Activated CD8-positive, alpha-beta T cell treated with anti-CD3 and anti-CD28 coated beads for 36 hours (primary cell): Measurements from ENCODE around the gene NUP98. TPM values are rescaled to one million over a fixed set of nuclear protein-coding genes. Genes with fewer than 3 reads are reported as not detected.
"Not testable (repeated sequence)": the region's sequence is repeated elsewhere in the genome, so short reads cannot be mapped to it uniquely, and the experiment has no call there.

Experiments
- ATAC-seq: fragments of 200-7000 bp; cut with Tn5 transposase; one replicate; pipeline ENCODE4 v1.10.0; 2021; ENCODE audit warnings: mild to moderate bottlenecking, moderate library complexity
- CTCF ChIA-PET: fragments of 350-600 bp; sonication (Branson Sonifier 250); formaldehyde crosslinking; loops from one replicate; lab custom pipeline; 2021; ENCODE audit warnings: antibody characterized with exemption; lab: Charles Lee
- POLR2A ChIA-PET: fragments of 350-600 bp; sonication (Branson Sonifier 250); formaldehyde crosslinking; loops from one replicate; lab custom pipeline; 2021; ENCODE audit warnings: antibody characterized with exemption; lab: Charles Lee
- DNase-seq: peaks from one replicate; pipeline ENCODE4 v3.0.0-alpha.2; 2020
- H3K27ac Mint-ChIP-seq: one replicate; pipeline ENCODE4 v1.8.0; 2021; ENCODE audit warnings: mild to moderate bottlenecking, mixed read lengths
- H3K27me3 Mint-ChIP-seq: one replicate; pipeline ENCODE4 v1.8.0; 2021; ENCODE audit warnings: mixed read lengths
- H3K36me3 Mint-ChIP-seq: one replicate; pipeline ENCODE4 v1.8.0; 2021; ENCODE audit warnings: low read depth, mixed read lengths
- H3K4me1 Mint-ChIP-seq: one replicate; pipeline ENCODE4 v1.8.0; 2021; ENCODE audit warnings: low read depth, mixed read lengths
- H3K4me3 Mint-ChIP-seq: one replicate; pipeline ENCODE4 v1.8.0; 2021; ENCODE audit warnings: mild to moderate bottlenecking, moderate library complexity, mixed read lengths
- H3K9me3 Mint-ChIP-seq: one replicate; pipeline ENCODE4 v1.8.0; 2021; ENCODE audit warnings: mixed read lengths
- CTCF ChIP-seq: fragments of 200-600 bp; IDR thresholded peaks from one replicate; pipeline ENCODE4 v1.8.0; 2022; ENCODE audit warnings: antibody characterized with exemption, mild to moderate bottlenecking
- intact Hi-C: fragments of 100-400 bp; cut with micrococcal nuclease; formaldehyde crosslinking; loops from one replicate; pipeline ENCODE4 v1.10.0; 2022
- total RNA-seq, 2 experiments: library from RNA; stranded (reverse); gene quantifications; one replicate each; pipeline ENCODE4 v1.2.3, GENCODE V29; 2021

Gene NUP98
- total RNA-seq, 2 experiments from 2014 or later, result 88.4 to 89.9 TPM

GRCh38 chr11:3781423-3781822, 15.9 kb downstream of the NUP98 start:
- ChIA-PET CTCF (interaction anchor here (1.2 to 5.3 kb wide), 3 partner anchors 8 to 292 kb away, joined by 3 to 43 read pairs (median 5); partner anchors contain the start of gene PGAP2), POLR2A (no interaction called here)
- intact Hi-C loops, result no loop called here
- Mint-ChIP-seq H3K9me3 (no peaks in the 10 kb centered on the region), H3K4me1 (peaks cover 46% of the 10 kb centered on the region), H3K27ac (peak overlapping the region; percentile 61), H3K4me3 (no peak overlapping the region), H3K27me3 (no peaks in the 10 kb centered on the region), H3K36me3 (peaks cover 53% of the 10 kb centered on the region)
- TF ChIP-seq CTCF, result no peak
- DNase-seq (no peak), ATAC-seq (no peak)

- peaks cover 53% of the 10 kb centered on the region for H3K36me3 Mint-ChIP-seq
- ChIA-PET CTCF (interaction anchor here (1.6 kb wide), 1 partner anchor 297 kb away, joined by 3 read pairs; no protein-coding TSS in a partner anchor), POLR2A (no interaction called here)
- no peaks in the 10 kb centered on the region for H3K4me1 Mint-ChIP-seq
- DNase-seq (no peak), ATAC-seq (no peak)
- TF ChIP-seq CTCF, result no peak
- no peaks in the 10 kb centered on the region for H3K9me3 Mint-ChIP-seq
- no peak overlapping the region for H3K27ac Mint-ChIP-seq
- H3K4me3 Mint-ChIP-seq, result no peak overlapping the region
- no peaks in the 10 kb centered on the region for H3K27me3 Mint-ChIP-seq
- intact Hi-C loops, result no loop called here
These were observed 21.5 kb downstream of the NUP98 start for GRCh38 chr11:3775736-3776406.

DNA sequence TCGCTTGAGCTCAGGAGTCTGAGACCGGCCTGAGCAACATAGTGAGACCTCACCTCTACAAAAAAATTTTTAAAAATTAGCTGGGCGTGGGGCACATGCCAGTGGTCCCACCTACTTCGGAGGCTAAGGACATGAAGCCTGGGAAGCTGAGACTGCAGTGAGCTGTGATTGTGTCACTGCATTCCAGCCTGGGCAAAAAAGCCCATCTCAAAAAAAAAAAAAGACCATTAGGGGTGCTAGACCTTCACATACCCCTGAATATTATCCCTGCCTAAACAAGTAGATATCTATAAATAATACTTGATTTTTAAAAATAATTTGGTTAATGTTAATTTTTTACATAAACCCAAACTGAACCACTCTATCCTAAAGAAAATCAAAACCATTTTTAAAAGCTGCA, 24.2 kb downstream of the NUP98 start:
- Mint-ChIP-seq H3K27me3 (no peaks in the 10 kb centered on the region), H3K36me3 (peaks cover 50% of the 10 kb centered on the region), H3K4me3 (no peak overlapping the region), H3K9me3 (no peaks in the 10 kb centered on the region), H3K4me1 (no peaks in the 10 kb centered on the region), H3K27ac (no peak overlapping the region)
- ATAC-seq (no peak), DNase-seq (no peak)
- ChIA-PET POLR2A (no interaction called here), CTCF (interaction anchor here (1.1 to 1.5 kb wide), 4 partner anchors 9 to 35 kb away, joined by 3 to 6 read pairs (median 4); partner anchors contain the start of gene PGAP2)
- intact Hi-C loops, result no loop called here
- no peak for TF ChIP-seq CTCF

DNA sequence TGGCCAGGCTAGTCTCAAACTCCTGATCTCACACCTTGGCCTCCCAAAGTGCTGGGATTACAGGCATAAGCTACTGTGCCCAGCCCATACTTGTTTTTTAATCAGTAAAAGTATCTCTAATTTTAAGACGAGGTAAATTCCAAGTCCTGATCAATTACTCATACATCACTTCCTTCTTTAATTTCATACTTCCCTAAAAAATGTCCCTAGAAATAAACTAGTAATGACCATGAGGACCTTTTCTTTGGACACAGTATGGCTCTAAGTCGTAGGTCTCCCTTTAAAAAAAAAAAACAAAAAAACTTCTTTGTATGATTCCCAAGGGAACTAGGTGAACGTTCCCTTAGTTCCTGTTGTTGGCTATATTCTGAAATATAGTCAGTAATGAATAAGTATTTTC, 29.8 kb downstream of the NUP98 start:
- no peak overlapping the region for H3K27ac Mint-ChIP-seq
- no peak for TF ChIP-seq CTCF
- intact Hi-C loops, result no loop called here
- H3K36me3 Mint-ChIP-seq, result peaks cover 44% of the 10 kb centered on the region
- DNase-seq (no peak), ATAC-seq (no peak)
- H3K4me3 Mint-ChIP-seq, result no peak overlapping the region
- no peaks in the 10 kb centered on the region for H3K9me3 Mint-ChIP-seq
- CTCF ChIA-PET, result no interaction called here
- H3K4me1 Mint-ChIP-seq, result no peaks in the 10 kb centered on the region
- H3K27me3 Mint-ChIP-seq, result no peaks in the 10 kb centered on the region
- POLR2A ChIA-PET, result no interaction called here

- H3K9me3 Mint-ChIP-seq, DNase-seq, CTCF ChIA-PET, H3K27ac Mint-ChIP-seq, H3K4me3 Mint-ChIP-seq, intact Hi-C loops, H3K27me3 Mint-ChIP-seq, POLR2A ChIA-PET, H3K4me1 Mint-ChIP-seq, ATAC-seq: not testable (repeated sequence)
- H3K36me3 Mint-ChIP-seq, result peaks cover 44% of the 10 kb centered on the region
These were observed 30.5 kb downstream of the NUP98 start for GRCh38 chr11:3766836-3767235.
